HG02938 (cell line): ENCODE results near the gene TXNRD2.

Experiments
- ATAC-seq: cut with Tn5 transposase; IDR thresholded peaks from one replicate; pipeline ENCODE4 v1.9.1; 2021; ENCODE audit warnings: mild to moderate bottlenecking, moderate library complexity; ENCODE audit not compliant: unreplicated experiment

Gene TXNRD2

DNA sequence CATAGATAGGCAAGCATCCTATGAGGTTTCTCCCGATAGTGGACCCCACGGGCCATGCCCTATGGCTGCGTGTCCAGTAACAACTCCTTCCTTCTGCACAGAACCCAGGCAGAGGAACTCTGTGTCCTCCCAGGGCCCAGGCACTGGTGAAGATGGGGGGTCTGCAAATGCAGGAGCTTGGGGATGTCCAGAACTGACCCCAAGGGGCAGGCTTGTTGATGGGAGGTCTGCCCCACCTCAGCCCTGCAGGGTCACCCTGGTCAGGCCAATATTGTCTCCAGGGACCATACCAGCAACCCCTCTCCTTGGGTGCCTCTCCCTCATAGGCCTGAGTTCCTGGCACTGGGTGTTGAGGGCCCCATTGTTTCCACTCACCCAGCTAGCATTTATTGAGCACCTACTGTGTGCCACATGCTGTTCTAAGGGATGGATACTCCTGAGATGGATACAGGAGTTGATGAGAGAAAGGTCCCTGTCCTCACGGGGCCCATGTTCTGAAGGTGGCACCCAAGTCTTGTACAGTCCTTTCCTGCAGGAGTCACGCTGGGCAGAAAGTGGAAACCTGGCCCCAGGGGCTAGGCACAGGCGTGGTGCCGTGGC is 26.3 kb upstream of the TXNRD2 start:
- no peak for ATAC-seq

DNA sequence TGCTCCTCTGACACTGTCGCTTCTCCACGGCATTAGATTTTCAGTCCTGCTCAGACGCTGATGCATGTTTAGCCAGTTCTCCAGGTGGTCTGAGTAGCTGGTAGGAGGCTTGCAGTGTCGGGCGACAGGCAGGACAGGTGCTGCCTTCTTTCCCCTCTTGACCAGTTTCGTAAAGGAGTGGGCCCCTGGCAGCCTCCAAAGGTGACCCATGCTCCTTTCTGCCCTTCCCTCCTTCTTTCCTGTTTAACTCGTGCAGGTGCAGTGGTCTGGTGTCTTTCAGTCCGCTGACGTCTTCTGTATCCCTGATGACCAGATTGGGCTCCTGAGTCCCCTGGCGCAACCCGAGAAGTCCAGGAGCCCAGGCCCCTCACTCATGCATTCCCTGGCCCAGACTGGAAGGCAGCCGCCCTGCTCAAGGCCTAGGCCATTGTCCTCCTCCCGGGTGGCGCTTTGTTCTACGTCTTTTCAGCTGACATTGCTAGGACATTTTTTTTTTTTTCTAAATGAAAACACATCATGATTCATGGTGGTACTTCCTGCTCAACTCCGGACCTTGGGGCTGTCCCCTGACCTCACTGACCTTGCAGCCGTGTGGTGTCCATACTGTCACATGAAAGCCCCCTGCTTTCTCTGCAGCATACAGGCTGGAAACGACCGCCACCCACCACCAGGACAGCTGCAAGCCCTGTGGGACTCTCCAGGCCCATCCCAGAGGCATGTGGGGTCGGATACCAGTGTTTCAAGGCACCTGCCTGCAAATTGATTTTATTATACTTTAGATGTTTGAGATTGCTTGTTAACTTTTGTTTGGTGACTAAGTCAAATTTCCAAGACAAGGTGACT is 25.5 kb upstream of the TXNRD2 start:
- no peak for ATAC-seq

DNA sequence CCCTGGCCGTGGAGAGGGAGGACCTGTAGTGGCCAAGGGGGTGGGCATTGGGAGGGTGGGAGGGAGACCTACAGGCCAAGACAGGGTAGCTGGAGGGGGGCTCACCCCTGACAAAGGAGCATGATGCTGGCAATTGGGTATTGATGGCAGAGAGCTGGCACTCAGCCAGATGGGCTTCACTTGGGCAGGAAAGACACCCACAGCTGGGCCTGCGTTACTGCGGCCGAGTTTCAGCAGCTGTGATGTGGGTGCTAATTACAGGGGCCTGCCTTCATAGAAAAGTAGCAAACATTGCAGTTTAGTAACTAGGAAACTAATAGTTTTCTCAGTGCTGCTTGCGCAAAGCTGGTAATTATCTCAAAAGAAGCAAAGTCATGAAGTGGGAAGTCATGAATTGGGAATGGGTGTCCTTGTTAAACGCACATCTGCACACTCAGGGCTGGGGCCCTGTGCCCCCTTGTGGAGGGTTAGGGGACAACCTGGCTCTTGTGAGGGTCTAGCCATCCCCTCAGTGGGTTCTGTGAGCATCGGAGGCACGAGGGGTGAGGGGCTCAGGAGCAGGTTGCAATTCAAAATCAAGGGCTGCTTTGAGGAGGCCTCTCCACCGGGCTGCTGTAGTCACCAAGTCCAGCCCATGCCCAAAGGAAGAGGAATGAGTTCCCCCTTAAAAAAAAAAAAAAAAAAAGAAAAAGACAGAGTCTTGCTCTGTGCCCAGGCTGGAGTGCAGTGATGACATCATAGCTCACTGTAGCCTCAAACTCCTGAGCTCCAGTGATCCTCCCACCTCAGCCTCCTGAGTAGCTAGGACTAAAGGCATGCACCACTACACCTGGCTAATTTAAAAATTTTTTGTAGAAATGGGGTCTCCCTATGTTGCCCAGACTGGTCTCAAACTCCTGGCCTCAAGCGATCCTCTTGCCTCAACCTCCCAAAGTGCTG is 24.4 kb upstream of the TXNRD2 start:
- no peak for ATAC-seq

DNA sequence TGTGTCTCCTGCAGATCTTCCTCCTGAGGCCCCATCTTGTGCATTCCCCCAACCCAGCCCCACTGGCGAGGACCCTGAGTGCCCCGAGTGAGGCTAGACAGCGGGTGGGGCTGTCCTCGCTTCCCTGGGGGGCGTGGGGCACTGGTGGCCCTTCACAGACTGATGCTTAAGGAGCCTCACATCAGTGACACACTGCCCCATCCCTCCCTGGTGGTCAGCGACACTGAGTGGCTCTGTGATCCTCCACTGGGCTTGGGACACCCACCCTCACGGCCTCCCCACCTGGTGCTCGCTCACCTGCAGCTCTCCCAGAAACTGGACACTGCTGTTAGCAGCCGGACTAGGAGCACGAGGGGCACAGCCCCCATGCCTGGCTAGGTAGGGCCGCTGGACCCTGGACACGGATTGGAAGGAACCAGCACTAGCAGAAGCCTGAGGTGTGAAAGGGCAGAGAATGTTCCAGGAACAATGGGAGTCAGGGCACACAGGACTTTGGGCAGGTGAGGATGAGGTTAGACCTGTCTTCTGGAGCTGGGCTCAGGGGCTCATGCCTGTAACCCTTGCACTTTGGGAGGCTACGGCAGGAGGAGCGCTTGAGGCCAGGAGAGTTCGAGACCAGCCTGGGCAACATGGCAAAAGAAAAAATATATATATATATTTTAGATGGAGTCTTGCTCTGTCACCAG is 23.2 kb upstream of the TXNRD2 start:
- no peak for ATAC-seq

DNA sequence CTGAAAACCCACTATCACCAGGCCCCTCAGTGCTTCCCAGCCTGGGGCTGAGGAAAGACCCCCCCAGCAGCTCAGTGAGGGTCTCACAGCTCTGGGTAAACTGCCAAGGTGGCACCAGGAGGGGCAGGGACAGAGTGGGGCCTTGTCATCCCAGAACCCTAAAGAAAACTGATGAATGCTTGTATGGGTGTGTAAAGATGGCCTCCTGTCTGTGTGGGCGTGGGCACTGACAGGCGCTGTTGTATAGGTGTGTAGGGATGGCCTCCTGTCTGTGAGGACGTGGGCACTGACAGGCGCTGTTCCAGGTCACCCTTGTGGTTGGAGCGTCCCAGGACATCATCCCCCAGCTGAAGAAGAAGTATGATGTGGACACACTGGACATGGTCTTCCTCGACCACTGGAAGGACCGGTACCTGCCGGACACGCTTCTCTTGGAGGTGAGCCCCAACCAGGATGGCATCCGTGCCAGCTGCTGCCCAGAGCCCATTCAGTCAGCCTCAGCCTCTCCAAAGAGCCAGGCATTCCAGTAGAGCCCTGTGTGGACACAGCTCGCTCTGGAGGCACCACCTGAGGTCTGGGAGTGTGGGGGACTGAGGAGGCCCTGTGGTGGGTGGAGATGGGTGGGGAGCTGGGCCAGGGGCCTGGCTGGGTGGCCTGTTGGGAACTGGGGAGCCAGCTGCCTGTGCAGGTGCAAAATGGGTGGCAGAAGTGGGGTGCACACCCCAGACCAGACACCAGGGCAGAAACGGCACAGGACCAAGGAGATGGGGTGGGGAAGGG is 22.4 kb upstream of the TXNRD2 start:
- no peak for ATAC-seq

DNA sequence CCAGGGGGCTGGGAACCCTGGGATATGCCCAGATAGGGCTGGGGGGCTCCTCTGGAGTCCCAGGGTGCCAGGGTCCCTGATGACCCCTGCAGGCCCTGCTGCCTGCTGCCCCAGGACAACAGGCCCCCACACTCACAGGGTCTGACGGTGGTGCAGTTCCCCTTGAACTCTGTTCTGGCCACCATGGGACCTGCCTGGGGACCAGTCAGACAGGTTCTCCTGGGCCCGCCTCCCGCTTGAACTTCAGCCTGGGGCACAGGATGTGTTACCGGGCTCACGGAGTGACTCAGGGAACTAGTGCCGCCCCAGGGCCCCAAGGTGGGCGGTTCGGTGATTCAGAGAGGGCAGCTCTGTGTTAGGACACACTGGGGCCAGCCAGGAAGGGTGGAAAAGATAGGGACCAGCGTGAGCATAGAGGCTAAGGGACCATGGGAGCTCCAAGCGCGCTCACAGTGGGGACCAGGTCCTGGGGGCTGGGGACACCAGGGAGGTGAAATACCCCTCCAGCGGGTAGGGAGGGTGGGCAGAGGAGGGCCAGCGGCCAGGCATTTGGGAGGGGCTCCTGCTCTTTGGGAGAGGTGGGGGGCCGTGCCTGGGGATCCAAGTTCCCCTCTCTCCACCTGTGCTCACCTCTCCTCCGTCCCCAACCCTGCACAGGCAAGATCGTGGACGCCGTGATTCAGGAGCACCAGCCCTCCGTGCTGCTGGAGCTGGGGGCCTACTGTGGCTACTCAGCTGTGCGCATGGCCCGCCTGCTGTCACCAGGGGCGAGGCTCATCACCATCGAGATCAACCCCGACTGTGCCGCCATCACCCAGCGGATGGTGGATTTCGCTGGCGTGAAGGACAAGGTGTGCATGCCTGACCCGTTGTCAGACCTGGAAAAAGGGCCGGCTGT is 21.5 kb upstream of the TXNRD2 start:
- ATAC-seq, result no peak

DNA sequence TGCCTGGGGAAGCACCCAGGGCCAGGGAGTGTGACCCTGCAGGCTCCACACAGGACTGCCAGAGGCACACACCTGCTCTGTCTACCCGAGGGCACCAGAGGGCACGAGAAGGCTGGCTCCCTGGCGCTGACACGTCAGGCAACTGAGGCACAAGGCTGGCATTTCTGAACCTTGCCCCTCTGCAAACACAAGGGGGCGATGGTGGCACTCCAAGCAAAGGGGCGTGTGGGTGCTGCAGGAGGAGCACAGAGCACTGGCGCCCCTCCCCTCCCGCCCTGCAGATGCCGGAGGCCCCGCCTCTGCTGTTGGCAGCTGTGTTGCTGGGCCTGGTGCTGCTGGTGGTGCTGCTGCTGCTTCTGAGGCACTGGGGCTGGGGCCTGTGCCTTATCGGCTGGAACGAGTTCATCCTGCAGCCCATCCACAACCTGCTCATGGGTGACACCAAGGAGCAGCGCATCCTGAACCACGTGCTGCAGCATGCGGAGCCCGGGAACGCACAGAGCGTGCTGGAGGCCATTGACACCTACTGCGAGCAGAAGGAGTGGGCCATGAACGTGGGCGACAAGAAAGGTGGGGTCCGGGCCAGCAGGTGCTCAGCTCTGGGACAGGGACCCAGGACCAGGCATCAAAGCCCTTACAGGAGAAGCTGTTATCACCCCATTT is 20.8 kb upstream of the TXNRD2 start:
- no peak for ATAC-seq

DNA sequence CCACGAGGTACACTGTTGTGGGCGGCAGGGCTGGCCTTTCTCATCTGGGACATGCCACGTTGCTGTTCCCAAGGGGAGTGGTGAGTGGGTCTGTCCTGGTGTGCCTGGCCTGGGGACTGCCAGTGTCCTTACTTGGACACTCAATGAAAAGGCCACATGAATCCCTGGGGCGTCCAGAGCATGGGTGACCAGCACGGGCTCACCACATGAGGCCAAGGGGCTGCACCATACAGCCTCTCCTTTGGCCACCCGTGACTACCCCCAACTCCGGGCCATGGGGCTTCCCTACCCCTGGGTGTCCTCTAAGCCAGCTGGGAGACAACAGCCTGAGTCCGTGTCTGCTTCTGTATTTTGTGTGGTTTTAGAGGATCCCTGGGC is 20.2 kb upstream of the TXNRD2 start:
- no peak for ATAC-seq

DNA sequence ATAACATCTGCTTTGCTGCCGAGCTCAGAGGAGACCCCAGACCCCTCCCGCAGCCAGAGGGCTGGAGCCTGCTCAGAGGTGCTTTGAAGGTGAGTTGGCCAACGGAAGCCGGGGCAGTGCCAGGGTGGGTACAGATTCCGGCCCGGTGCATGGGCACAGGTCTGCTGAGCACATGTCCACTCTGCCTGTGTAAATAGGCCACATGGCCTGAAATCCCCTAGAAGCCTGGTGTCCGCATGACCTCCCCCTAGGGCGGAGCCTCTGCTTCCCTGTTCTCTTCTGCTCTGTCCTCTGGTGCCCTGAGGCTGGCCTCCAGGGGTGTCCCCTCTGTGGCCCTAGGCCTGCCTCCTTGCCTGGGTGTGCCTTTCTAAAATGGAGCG is 19.6 kb upstream of the TXNRD2 start:
- ATAC-seq, result no peak

DNA sequence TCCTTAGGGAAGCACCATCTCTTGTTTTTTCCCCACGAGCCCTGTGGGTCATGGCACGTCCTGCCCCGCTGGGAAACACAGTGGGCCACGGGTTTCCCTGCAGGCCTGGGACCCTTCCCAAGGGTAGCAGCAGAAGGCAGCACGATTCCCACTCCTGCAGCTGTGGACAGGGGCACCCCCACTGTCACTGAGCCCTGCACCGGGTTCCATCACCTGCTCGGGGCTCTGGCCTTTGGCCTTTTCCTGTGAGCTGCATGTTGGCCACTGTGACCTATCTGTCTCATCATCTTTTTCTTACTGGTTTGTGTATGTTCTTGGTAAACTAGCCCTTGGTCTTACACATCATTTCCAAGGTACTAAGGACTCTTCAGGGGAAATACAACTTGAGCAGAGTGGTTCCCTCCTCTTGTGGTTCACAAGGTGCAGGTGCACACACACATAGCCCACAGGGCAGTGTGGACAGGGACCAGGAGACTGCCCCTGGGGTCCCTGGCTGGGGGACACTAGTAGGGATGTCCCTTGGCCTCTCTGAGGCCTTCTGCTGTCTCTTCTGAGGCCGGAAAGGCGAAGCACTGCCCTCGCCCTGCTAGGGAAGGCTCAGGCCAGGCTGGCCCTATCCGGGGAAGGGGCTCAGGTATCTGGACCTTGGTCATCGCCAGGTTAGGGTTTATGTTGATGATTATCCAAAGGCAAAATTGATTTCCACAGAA is 19.0 kb upstream of the TXNRD2 start:
- no peak for ATAC-seq

DNA sequence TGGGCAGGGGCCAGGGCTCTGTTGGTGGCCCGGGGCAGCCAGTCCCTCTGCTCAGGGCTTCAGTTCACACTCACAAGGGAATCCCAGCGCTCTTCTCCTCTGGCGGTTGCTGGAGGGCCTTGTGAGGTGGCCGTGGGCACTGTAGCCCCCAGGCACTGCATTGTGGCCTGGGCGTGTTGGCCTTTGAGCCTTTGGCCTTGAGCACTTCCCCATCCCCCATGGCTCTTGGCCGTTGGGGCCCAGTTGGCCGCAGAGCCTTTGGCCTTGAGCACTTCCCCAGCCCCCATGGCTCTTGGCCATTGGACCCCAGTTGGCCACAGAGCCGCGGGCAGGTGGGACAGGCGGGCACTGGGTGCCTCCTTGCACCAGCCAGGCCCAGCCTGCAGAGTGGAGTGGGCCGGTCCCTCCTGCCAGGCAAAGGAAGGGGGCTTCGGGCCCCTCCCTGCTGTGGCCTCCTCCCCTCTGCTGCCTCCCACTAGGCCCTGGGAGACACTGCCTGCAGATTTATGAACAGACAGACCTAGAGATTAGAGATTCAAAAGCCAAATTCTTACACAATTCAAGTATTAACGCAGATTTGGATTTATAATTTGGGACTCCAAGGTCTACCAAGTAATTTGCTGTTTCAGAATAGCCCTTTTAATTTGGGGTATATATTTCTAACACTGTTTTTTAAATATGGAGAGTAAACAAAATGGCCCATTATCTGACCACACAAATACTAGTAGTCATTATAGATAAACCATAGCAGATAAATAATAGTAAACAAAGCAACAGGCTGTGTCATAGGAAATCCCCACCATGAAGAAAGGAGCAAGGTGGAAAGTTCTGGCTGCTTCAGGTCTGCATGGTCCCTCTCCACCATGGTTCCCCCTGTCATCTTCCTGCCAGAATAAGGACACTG is 18.2 kb upstream of the TXNRD2 start:
- ATAC-seq, result no peak

DNA sequence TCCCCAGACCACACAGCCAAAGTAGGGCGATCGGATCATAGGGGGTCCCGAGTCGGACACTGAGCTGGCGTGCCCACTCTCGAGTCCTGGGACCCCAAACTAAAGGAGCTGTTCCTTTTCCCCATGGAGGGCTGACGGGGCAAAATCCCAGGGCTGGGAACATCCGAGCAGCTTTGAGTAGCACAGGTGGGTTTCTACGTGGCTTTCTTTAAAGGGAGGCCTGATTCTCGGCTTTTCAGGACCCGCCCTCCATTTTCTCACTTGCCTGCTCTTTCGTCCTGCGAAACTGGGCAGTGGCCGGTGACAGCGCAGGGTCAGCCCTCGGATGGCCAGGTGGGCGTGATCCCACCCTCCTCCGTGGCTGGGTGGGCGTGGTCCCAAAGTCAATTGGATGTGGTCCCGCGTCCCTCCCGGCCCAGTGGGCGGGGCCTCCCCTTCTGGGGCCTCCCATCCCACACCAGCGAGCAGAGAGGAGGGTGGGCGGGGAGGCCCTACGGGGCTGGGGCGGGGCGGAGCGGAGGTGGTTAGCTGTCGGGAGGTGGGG is 17.5 kb upstream of the TXNRD2 start:
- no peak for ATAC-seq

DNA sequence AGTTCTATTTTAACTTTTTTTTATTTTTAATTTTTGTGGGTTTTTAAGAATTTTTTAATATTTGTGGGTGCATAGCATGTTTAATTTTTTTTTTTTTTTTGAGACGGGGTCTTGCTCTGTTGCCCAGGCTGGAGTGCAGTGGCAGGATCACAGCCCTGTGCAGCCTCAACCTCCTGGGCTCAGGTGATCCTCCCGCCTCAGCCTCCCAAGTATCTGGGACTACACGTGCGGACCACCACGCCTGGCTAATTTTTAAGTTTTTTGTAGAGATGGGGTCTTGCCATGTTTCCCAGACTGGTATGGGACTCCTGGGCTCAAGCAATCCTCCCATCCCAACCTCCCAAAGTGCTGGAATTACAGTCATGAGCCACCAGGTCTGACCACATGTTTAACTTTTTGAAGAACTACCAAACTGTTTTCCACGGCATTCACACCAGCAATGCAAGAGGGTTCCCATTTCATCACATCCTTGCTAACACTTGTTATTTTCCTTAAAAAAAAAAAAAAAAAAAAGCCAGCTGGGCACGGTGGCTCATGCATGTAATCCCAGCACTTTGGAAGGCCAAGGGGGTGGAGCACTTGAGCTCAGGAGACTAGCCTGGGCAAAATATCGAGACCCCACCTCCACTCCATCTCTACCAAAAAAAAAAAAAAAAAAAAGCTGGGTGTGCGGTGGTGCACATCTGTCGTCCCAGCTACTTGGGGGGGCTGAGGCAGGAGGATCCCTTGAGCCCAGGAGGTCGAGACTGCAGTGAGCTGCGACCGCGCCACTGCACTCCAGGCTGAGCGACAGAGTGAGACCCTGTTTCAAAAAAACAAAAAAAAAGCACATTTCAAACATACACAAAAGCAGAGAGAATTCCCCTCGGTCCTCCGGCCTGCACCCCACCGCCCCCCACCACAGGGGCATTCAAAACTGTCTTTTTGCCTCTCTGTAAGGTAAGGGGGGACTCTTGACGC is 16.7 kb upstream of the TXNRD2 start:
- no peak for ATAC-seq

DNA sequence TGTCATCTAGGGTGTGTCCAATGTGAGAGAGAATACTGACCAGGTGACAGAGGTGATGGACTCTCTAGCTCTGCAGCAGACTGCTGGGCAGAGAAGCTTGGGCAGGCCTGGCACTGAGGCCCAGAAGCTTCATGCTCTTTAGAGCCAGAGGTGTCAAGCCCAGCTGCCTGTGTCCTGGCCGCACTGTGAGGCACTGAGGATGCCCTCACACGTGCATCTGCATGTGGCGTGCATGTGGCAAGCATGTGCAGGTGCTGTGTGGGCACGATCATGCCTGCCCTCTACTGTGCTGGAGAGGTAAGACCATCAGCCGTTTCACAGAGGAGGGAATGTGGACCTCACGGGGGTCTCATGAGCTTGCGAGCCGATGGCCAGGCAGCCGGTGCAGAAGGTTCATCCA is 15.8 kb upstream of the TXNRD2 start:
- no peak for ATAC-seq

DNA sequence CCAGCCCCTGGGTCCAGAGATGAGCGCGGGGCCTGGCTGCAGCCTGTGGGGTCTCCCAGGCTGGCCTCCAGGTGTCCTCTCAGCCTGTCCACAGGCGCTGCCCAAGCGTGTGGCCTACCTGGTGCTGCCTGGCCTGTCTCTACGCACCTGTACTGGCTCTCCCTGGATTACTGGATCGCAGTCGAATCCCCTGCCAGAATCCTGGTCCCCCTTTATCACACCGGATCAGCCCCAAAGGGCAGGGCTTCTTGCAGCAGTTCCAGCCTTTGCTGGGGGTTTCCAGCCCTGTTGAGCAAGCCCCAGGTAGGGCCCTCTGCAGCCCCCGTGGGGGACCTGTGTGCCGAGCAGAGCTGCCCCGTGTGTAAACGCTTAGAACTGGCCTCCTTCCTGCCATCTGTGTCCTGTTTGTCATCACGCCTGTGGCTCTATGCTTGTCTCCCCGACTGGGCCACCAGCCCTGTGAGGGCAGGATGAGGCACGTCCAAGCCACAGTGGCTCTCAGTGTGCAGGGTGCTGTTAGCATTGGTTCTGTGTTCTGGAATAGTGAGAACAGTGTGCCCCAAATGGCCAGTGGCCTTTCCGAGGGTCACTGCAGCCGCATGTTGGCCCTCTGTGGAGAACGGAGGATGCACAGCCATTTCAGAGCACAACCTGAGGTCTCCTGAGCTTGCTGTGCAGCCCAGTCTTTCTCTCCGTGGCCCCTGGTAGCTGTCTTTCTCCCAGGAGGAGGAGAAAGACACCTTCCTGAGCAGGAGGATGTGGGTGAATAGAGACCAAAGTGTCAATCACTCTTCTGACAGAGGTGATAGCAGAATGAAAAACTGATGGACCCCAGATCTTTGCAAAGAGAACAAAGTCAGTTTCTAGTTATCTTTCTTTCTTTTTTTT is 13.9 kb upstream of the TXNRD2 start:
- no peak for ATAC-seq
